Liver (tissue), 9 donors: ENCODE measurements around the gene FN3K. TPM values are rescaled to one million over a fixed set of nuclear protein-coding genes. Genes with fewer than 3 reads are reported as not detected.
"Not testable (repeated sequence)": the region's sequence is repeated elsewhere in the genome, so short reads cannot be mapped to it uniquely, and the experiment has no call there.

ENCODE experiments used
- DNase-seq: peaks from one replicate; pipeline ENCODE4 v3.0.0-alpha.2; 2017; ENCODE audit warnings: low spot score
- H3K27ac ChIP-seq, 2 donors: one replicate each; pipeline ENCODE4 v1.7.0; 2013; ENCODE audit warnings: inconsistent platforms in 2 of 2, low read length in 2 of 2, control low read depth in 1 of 2, low read depth in 1 of 2, mild to moderate bottlenecking in 1 of 2
- H3K27me3 ChIP-seq, 4 donors: one replicate each; pipeline versions ENCODE4 v1.6.1 to v1.7.0; 2013; ENCODE audit warnings: low read length in 3 of 4, inconsistent platforms in 1 of 4, mild to moderate bottlenecking in 1 of 4, moderate library complexity in 1 of 4; ENCODE audit not compliant: control insufficient read depth in 4 of 4, insufficient read depth in 4 of 4
- H3K36me3 ChIP-seq, 4 donors: one replicate each; pipeline versions ENCODE4 v1.6.1 to v1.7.0; 2013; ENCODE audit warnings: low read length in 3 of 4, mild to moderate bottlenecking in 3 of 4, low read depth in 1 of 4, moderate library complexity in 1 of 4; ENCODE audit not compliant: control insufficient read depth in 4 of 4, insufficient read depth in 3 of 4
- H3K4me1 ChIP-seq, 4 donors: one replicate each; pipeline versions ENCODE4 v1.6.1 to v1.7.0; 2013; ENCODE audit warnings: low read length in 3 of 4, mild to moderate bottlenecking in 3 of 4, moderate library complexity in 1 of 4; ENCODE audit not compliant: control insufficient read depth in 4 of 4, insufficient read depth in 4 of 4
- H3K4me3 ChIP-seq, 3 donors: one replicate each; pipeline versions ENCODE4 v1.6.1 to v1.7.0; 2013; ENCODE audit warnings: low read length in 3 of 3, control low read depth in 1 of 3, low read depth in 1 of 3, mild to moderate bottlenecking in 1 of 3
- H3K9ac ChIP-seq, 2 donors: one replicate each; pipeline ENCODE4 v1.7.0; 2013; ENCODE audit warnings: low read length in 2 of 2, mild to moderate bottlenecking in 2 of 2, moderate library complexity in 2 of 2, control low read depth in 1 of 2, low read depth in 1 of 2
- H3K9me3 ChIP-seq, 4 donors: one replicate each; pipeline versions ENCODE4 v1.6.1 to v1.7.0; 2013; ENCODE audit warnings: low read length in 3 of 4; ENCODE audit not compliant: control insufficient read depth in 4 of 4
- EGR1 ChIP-seq, 2 donors: IDR thresholded peaks; 2 replicates each; pipeline ENCODE4 v1.6.1; 2016 to 2018; ENCODE audit warnings: antibody characterized with exemption in 2 of 2, low read depth in 2 of 2
- FOXA1 ChIP-seq: IDR thresholded peaks from 2 replicates; pipeline ENCODE4 v1.6.1; 2016; ENCODE audit warnings: antibody characterized with exemption
- FOXA2 ChIP-seq: IDR thresholded peaks from 2 replicates; pipeline ENCODE4 v1.6.1; 2016; ENCODE audit warnings: antibody characterized with exemption
- GABPA ChIP-seq, 2 donors: IDR thresholded peaks in 1 of 2; conservative IDR thresholded peaks in 1 of 2; 2 replicates each; pipeline ENCODE4 v1.6.1; 2016; ENCODE audit warnings: antibody characterized with exemption in 2 of 2, mild to moderate bottlenecking in 1 of 2, moderate library complexity in 1 of 2
- HNF4A ChIP-seq, 2 donors: conservative IDR thresholded peaks; 2 replicates each; pipeline ENCODE4 v1.6.1; 2016; ENCODE audit warnings: antibody characterized with exemption in 2 of 2, mild to moderate bottlenecking in 2 of 2
- HNF4G ChIP-seq: IDR thresholded peaks from 2 replicates; pipeline ENCODE4 v1.6.1; 2016; ENCODE audit warnings: antibody characterized with exemption
- JUND ChIP-seq, 2 donors: IDR thresholded peaks; 2 replicates each; pipeline ENCODE4 v1.6.1; 2016; ENCODE audit warnings: antibody characterized with exemption in 2 of 2
- NR2F2 ChIP-seq: IDR thresholded peaks from 2 replicates; pipeline ENCODE4 v1.6.1; 2016; ENCODE audit warnings: antibody characterized with exemption
- RAD21 ChIP-seq, 2 donors: IDR thresholded peaks; 2 replicates each; pipeline ENCODE4 v1.6.1; 2016; ENCODE audit warnings: antibody characterized with exemption in 2 of 2, mild to moderate bottlenecking in 2 of 2
- REST ChIP-seq: IDR thresholded peaks from 2 replicates; pipeline ENCODE4 v1.6.1; 2016; ENCODE audit warnings: antibody characterized with exemption, mild to moderate bottlenecking
- RXRA ChIP-seq, 2 donors: IDR thresholded peaks; 2 replicates each; pipeline ENCODE4 v1.6.1; 2017 to 2018; ENCODE audit warnings: antibody characterized with exemption in 2 of 2, mild to moderate bottlenecking in 1 of 2
- SP1 ChIP-seq: IDR thresholded peaks from 2 replicates; pipeline ENCODE4 v1.6.1; 2018; ENCODE audit warnings: antibody characterized with exemption, mild to moderate bottlenecking
- TAF1 ChIP-seq: conservative IDR thresholded peaks from 2 replicates; pipeline ENCODE4 v1.6.1; 2016; ENCODE audit warnings: antibody characterized with exemption, mild to moderate bottlenecking
- YY1 ChIP-seq: IDR thresholded peaks from 2 replicates; pipeline ENCODE4 v1.6.1; 2016; ENCODE audit warnings: antibody characterized with exemption, mild to moderate bottlenecking
- WGBS: extraction: QIAGEN DNeasy Blood & Tissue Kit; methylation state at CpG from one replicate; pipeline ENCODE4 v1.1.7; 2013; 5-methylcytosine and 5-hydroxymethylcytosine counted together
- polyA plus RNA-seq, 2 donors: library from polyadenylated mRNA; stranded (reverse) in 1 of 2; unstranded in 1 of 2; fragments of 200-250 nt in 1 of 2; fragments of >200 nt in 1 of 2; fragmentation: Nextera tagmentation in 1 of 2; extraction: Ambion mirVana in 1 of 2; gene quantifications; one replicate each; pipeline versions ENCODE4 v1.2.1 to v1.2.3, GENCODE V29; 2013 to 2015
- total RNA-seq, 2 donors: library from RNA; depleted of rRNA; stranded (reverse); fragments of >200 nt; gene quantifications; one replicate each; pipeline ENCODE4 v1.2.3, GENCODE V29; 2014
- TF ChIP-seq, protein P1 (sequence below): fragments of 150-350 bp; IDR thresholded peaks from 2 replicates; pipeline ENCODE4 v1.5.1; 2017; ENCODE audit warnings: improper control_type of control experiment, low read depth, low read length; ENCODE audit not compliant: missing input control
- TF ChIP-seq, protein P2 (sequence below): IDR thresholded peaks from 2 replicates; pipeline ENCODE4 v1.6.1; 2016; ENCODE audit warnings: antibody characterized with exemption
- TF ChIP-seq, protein P3 (sequence below): IDR thresholded peaks from 2 replicates; pipeline ENCODE4 v1.6.1; 2016; ENCODE audit warnings: antibody characterized with exemption
- TF ChIP-seq, protein P4 (sequence below): IDR thresholded peaks from 2 replicates; pipeline ENCODE4 v1.6.1; 2016; ENCODE audit warnings: antibody characterized with exemption
- donor health status: healthy.
- donor health status: healthy.
- donor health status: healthy.
- donor health status: healthy.
- donor health status: healthy.

The FN3K gene
- total and polyA plus RNA-seq, 4 donors, result 18.4 to 28.7 (median 22.9) TPM

DNA sequence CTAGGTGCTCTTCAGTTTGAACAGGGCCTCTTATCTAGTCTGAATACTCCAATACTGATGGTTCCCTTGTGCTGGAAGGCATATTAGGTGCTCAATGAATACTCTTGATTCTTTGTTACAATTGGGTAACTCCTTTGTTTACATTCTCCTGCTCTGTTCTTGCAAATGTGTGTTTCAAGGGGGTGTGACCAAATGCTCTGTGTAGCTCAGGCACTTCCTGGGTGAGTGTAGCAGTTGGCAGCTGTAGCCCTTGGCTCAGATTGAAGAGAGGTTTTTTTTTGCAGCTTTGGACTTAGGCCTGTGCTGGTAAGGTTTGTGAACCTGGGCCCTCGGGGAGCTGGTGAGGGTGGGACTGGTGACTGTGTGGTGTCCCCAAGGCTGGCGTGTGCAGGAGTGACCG lies 36.6 kb downstream of the FN3K start:
- no peaks in the 10 kb centered on the region for H3K9me3 ChIP-seq
- no peak overlapping the region for H3K4me3 ChIP-seq
- TF ChIP-seq RXRA (IDR thresholded peaks at IDR 0.05) (peak; percentile 82 to 95), REST (peak; percentile 75), EGR1 (IDR thresholded peaks at IDR 0.05; ENCODE audit: low read depth in 2 of 2) (peak; percentile 45 to 72), YY1 (peak; percentile 79), NR2F2 (no peak), GABPA (IDR thresholded peaks at IDR 0.05 in 1 of 2, conservative IDR thresholded peaks at IDR 0.05 in 1 of 2) (peak in 1 of 2 donors; percentile 79), FOXA1 (peak; percentile 100), SP1 (peak; percentile 96), HNF4G (peak; percentile 88), HNF4A (conservative IDR thresholded peaks at IDR 0.05) (peak; percentile 97 to 98), JUND (IDR thresholded peaks at IDR 0.05) (peak; percentile 70 to 77), FOXA2 (peak; percentile 100), RAD21 (IDR thresholded peaks at IDR 0.05) (peak; percentile 60 to 61), TAF1 (no peak)
- TF ChIP-seq, protein P1, sequence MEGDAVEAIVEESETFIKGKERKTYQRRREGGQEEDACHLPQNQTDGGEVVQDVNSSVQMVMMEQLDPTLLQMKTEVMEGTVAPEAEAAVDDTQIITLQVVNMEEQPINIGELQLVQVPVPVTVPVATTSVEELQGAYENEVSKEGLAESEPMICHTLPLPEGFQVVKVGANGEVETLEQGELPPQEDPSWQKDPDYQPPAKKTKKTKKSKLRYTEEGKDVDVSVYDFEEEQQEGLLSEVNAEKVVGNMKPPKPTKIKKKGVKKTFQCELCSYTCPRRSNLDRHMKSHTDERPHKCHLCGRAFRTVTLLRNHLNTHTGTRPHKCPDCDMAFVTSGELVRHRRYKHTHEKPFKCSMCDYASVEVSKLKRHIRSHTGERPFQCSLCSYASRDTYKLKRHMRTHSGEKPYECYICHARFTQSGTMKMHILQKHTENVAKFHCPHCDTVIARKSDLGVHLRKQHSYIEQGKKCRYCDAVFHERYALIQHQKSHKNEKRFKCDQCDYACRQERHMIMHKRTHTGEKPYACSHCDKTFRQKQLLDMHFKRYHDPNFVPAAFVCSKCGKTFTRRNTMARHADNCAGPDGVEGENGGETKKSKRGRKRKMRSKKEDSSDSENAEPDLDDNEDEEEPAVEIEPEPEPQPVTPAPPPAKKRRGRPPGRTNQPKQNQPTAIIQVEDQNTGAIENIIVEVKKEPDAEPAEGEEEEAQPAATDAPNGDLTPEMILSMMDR, result no peak
- TF ChIP-seq, protein P2, sequence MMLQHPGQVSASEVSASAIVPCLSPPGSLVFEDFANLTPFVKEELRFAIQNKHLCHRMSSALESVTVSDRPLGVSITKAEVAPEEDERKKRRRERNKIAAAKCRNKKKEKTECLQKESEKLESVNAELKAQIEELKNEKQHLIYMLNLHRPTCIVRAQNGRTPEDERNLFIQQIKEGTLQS, result peak; percentile 66
- TF ChIP-seq, protein P3, sequence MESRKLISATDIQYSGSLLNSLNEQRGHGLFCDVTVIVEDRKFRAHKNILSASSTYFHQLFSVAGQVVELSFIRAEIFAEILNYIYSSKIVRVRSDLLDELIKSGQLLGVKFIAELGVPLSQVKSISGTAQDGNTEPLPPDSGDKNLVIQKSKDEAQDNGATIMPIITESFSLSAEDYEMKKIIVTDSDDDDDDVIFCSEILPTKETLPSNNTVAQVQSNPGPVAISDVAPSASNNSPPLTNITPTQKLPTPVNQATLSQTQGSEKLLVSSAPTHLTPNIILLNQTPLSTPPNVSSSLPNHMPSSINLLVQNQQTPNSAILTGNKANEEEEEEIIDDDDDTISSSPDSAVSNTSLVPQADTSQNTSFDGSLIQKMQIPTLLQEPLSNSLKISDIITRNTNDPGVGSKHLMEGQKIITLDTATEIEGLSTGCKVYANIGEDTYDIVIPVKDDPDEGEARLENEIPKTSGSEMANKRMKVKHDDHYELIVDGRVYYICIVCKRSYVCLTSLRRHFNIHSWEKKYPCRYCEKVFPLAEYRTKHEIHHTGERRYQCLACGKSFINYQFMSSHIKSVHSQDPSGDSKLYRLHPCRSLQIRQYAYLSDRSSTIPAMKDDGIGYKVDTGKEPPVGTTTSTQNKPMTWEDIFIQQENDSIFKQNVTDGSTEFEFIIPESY, result no peak
- TF ChIP-seq, protein P4, sequence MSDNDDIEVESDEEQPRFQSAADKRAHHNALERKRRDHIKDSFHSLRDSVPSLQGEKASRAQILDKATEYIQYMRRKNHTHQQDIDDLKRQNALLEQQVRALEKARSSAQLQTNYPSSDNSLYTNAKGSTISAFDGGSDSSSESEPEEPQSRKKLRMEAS, result peak; percentile 89
- H3K27me3 ChIP-seq, result no peaks in the 10 kb centered on the region
- peaks cover 0 to 8% (median 6%) of the 10 kb centered on the region in 4 donors for H3K36me3 ChIP-seq
- no peak overlapping the region for H3K9ac ChIP-seq
- peaks cover 10 to 19% (median 13%) of the 10 kb centered on the region in 4 donors for H3K4me1 ChIP-seq
- peak overlapping the region; percentile 49 to 53 for H3K27ac ChIP-seq
- WGBS, result 26% methylated on average over 3 of the region's 3 CpGs
- no peak for DNase-seq

- DNase-seq, H3K36me3 ChIP-seq, H3K27me3 ChIP-seq, H3K9ac ChIP-seq, H3K4me3 ChIP-seq, H3K27ac ChIP-seq, H3K9me3 ChIP-seq: not testable (repeated sequence)
- peaks cover 10 to 18% (median 13%) of the 10 kb centered on the region in 4 donors for H3K4me1 ChIP-seq
- WGBS, result 89% methylated on average over 19 of the region's 19 CpGs
These were observed 39.0 kb downstream of the FN3K start for GRCh38 chr17:82774456-82774855.
